A549 treated with ZK216348 at 1 μM for 4 hours (cell line): ENCODE results near the gene NOS3. TPM values are rescaled to one million over a fixed set of nuclear protein-coding genes. Genes with fewer than 3 reads are reported as not detected.

Source experiments
- total RNA-seq: library from RNA; stranded (reverse); fragments of 200-300 nt; extraction: Qiagen RNA extraction; gene quantifications from 5 replicates; pipeline ENCODE4 v1.2.3, GENCODE V29; 2022; ENCODE audit warnings: low read depth

The NOS3 gene
- 0.07 to 1.0 TPM (median 0.46 TPM) in 5 replicates for total RNA-seq

DNA sequence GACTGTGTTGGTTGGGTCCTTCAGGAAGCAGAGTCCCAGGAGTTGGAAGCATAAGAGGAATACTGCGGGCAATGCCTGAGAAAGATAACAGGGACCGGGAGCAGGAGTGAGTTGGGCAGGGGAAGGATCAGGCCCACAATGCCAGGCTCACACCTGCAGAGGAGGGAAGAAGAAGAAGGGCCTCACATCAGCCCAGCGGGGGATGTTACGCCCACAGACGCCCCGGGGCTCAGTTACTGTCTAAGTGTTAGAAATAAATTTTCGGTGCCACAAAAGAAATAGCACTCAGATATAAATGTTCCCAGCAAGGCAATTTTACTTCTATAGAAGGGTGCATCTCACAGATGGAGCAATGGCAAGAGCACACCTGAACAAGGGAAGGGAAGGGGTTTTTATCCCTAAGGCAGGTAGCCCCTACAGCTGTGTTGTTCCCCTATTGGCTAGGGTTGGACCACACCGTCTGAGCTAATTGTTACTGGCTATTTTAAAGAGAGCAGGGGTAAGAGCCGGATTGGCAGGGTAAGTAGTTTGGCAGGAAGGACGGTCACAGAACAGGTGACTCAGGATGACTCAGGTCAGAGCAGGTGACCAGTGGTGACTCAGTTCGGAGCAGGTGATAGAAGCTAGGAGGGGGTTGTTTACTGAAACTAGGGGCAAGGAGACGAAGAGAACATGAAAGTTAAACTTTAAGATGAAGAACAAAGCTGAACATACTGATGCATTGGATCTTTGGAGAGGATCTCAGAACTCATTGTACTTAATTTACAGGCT is at the start of gene NOS3:
Gene NOS3, plus strand, starts transcription at position 602 of the 771 bp plus-strand sequence. CDS start 2,787 bp downstream, outside the sequence.

GRCh38 chr7:150978126-150978789 is 12.6 kb upstream of the NOS3 start, which contains the start of gene KCNH2:
Gene KCNH2, minus strand, starts transcription at chr7:150978321. Its CDS starts 408 bp downstream, at chr7:150977913.

DNA sequence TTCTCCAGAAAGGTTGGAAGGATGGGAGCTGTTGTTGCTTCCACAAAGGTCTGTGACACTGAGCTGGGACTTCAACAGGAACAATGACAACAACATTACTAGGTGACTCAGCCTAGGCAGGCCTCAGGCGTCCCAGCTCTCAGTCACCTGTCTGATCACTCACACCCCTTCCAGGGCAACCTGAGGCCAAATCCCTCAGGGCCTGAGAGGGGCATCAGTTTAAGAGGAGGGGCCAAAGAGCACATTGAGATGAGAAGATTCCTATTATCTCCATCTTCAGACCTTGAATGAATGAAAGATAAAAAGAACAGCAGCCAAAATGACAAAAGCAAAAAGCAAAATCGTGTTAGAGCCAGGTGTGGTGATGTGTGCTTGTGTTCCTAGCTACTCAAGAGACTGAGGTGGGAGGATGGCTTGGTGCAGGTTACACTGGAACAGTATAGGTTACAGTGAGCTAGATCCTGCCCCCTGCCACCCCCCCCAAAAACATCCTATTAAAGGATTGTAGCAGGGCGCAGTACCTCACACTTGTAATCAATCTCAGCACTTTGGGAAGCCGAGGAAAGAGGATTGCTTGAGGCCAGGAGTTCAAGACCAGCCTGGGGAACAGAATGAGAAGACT is 33.7 kb downstream of the NOS3 start, which contains the start of gene ATG9B:
Gene ATG9B, minus strand, starts transcription at position 60 of the 622 bp plus-strand sequence. CDS start 71 bp downstream, outside the sequence.

GRCh38 chr7:151028131-151028947 is 37.5 kb downstream of the NOS3 start, which contains the start of gene ABCB8:
Gene ABCB8, plus strand, starts transcription at chr7:151028450. Its CDS starts 66 bp downstream, at chr7:151028516.

DNA sequence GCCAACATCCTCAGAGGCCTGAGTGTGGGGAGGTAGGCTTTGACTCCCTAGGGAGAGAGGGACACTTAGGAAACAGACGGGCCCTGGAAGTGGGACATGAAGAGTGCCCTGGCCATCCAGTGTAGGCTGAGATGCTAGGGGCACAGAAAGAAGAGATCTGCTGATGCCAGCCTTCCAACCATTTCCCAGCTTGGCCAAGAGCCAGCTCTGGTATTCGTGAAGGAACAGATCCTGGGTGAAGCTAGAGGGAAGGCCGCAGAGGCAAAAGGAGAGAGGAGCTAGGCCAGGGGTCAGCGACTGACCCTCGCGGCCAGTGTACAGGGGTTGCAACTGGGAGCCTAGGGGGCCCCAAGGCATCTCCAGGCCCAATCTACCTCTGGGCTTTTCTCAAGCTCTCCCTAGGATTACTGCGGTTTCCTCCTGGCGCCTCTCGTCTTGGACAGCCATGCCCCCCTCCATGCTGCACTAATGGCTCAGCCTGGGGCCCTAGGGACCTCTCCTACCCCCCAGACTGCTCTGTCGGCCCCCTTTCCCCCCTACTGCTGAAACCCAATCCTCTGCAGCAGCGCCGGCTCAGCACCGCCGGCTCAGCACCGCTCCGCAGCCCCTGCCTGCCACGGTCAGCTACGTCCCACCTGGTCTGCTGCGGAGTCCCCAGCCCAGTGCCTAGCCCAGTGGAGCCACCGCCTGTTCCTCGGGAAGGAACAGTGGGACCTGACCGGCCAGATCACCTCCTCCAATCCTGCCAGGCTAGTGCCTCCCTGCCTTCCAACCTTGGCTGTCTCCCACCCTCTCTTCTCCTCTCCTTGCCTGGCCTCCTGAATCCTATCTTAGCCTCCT is 57.4 kb downstream of the NOS3 start, which contains the start of gene ASIC3:
Gene ASIC3, plus strand, starts transcription at position 556 of the 840 bp plus-strand sequence. CDS start 355 bp downstream, outside the sequence.

GRCh38 chr7:151057506-151057988 is 66.7 kb downstream of the NOS3 start, which contains the start of gene CDK5:
Gene CDK5, minus strand, starts transcription at chr7:151057897. Its CDS starts 49 bp downstream, at chr7:151057848.

GRCh38 chr7:151059367-151060112 is 68.7 kb downstream of the NOS3 start, which contains the start of gene SLC4A2:
Gene SLC4A2, plus strand, starts transcription at chr7:151059589. Its CDS starts 2,399 bp downstream, at chr7:151061988.

Other genes starting within 250 kb of the NOS3 start
- gene TMEM176B, start 190.7 kb upstream of the NOS3 start, total RNA-seq, result not detected in 5 replicates
- gene TMEM176A, start 190.2 kb upstream of the NOS3 start, total RNA-seq, result not detected in 5 replicates
- 0.06 TPM in 1 of 5 replicates, not detected in the others for gene AOC1, start 138.5 kb upstream of the NOS3 start, total RNA-seq
- gene KCNH2, start 12.7 kb upstream of the NOS3 start, total RNA-seq, result 0.71 to 1.2 TPM (median 0.98 TPM) in 5 replicates
- 0.25 to 0.94 TPM (median 0.43 TPM) in 5 replicates for gene ATG9B, start 33.5 kb downstream of the NOS3 start, total RNA-seq
- 26.6 to 53.5 TPM (median 47.4 TPM) in 5 replicates for gene ABCB8, start 37.4 kb downstream of the NOS3 start, total RNA-seq
- gene ASIC3, start 57.5 kb downstream of the NOS3 start, total RNA-seq, result 6.8 to 11.5 TPM (median 9.8 TPM) in 5 replicates
- gene CDK5, start 66.9 kb downstream of the NOS3 start, total RNA-seq, result 31.4 to 36.6 TPM (median 35.2 TPM) in 5 replicates
- 149 to 300 TPM (median 293 TPM) in 5 replicates for gene SLC4A2, start 68.6 kb downstream of the NOS3 start, total RNA-seq
- 40.8 to 89.4 TPM (median 74.8 TPM) in 5 replicates for gene FASTK, start 89.8 kb downstream of the NOS3 start, total RNA-seq
- gene TMUB1, start 92.5 kb downstream of the NOS3 start, total RNA-seq, result 25.0 to 62.9 TPM (median 56.1 TPM) in 5 replicates
- 37.7 to 73.4 TPM (median 64.2 TPM) in 5 replicates for gene AGAP3, start 95.5 kb downstream of the NOS3 start, total RNA-seq
- 0.23 TPM in 1 of 5 replicates, not detected in the others for gene GBX1, start 176.7 kb downstream of the NOS3 start, total RNA-seq
- not detected in 5 replicates for gene ASB10, start 196.2 kb downstream of the NOS3 start, total RNA-seq
- gene H2BK1, start 219.5 kb downstream of the NOS3 start, total RNA-seq, result not detected in 5 replicates
- 49.7 to 70.8 TPM (median 65.5 TPM) in 5 replicates for gene ABCF2, start 236.2 kb downstream of the NOS3 start, total RNA-seq
- 29.8 to 50.8 TPM (median 45.0 TPM) in 5 replicates for gene CHPF2, start 241.5 kb downstream of the NOS3 start, total RNA-seq